Measurements from ENCODE around the gene SPINK7.

- TF ChIP-seq, protein P1, sequence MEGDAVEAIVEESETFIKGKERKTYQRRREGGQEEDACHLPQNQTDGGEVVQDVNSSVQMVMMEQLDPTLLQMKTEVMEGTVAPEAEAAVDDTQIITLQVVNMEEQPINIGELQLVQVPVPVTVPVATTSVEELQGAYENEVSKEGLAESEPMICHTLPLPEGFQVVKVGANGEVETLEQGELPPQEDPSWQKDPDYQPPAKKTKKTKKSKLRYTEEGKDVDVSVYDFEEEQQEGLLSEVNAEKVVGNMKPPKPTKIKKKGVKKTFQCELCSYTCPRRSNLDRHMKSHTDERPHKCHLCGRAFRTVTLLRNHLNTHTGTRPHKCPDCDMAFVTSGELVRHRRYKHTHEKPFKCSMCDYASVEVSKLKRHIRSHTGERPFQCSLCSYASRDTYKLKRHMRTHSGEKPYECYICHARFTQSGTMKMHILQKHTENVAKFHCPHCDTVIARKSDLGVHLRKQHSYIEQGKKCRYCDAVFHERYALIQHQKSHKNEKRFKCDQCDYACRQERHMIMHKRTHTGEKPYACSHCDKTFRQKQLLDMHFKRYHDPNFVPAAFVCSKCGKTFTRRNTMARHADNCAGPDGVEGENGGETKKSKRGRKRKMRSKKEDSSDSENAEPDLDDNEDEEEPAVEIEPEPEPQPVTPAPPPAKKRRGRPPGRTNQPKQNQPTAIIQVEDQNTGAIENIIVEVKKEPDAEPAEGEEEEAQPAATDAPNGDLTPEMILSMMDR (optimal IDR thresholded peaks at IDR 0.05 in 1 of 3, IDR thresholded peaks at IDR 0.05 in 1 of 3, conservative IDR thresholded peaks at IDR 0.05 in 1 of 3; ENCODE audit: extremely low read depth in 1 of 3, insufficient read depth in 2 of 3, low read length in 3 of 3), result no peak
- no peak for TF ChIP-seq EZH2 (IDR thresholded peaks at IDR 0.05; ENCODE audit: low read length)
Measured at GRCh38 chr5:148314731-148315130, 2.5 kb downstream of the SPINK7 start.
